ENCODE data around the gene BAZ1B.
"Not testable (repeated sequence)": the region's sequence is repeated elsewhere in the genome, so short reads cannot be mapped to it uniquely, and the experiment has no call there.

BAZ1B gene

DNA sequence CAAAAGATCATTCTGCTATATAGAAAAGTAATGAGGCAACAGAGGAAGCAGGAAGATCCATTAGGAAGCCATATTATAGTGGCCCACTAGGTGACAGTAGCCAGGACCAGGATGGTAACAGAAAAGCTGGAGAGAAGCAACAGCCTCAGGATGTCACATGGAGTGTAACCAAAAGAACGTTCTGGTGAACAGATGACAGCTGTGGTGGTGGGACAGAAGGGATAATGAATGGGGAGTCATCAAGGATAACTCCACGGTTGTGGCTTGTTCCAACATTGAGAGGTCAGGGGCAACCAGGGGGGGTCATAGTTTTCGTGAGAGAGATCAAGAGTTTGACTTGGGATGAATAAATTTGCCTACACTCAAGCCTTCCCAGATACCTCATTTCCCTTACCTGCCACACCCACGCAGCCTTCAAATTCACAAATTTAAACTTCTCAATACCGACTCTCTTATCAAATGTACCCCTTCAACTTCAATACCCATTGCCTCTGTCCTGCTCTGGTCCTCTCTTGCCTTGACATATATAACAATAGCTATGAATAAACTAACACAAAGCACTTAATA lies 47.0 kb upstream of the BAZ1B start:
- Histone ChIP-seq H3K9me2 (ENCODE audit: low read depth, low read length) (no peaks in the 10 kb centered on the region), H3K79me2 (ENCODE audit: insufficient read depth, low read length) (no peaks in the 10 kb centered on the region), H3K9me3 (ENCODE audit: low read length) (no peaks in the 10 kb centered on the region), H3K4me2 (ENCODE audit: low read length) (no peak overlapping the region), H3K4me3 (ENCODE audit: low read depth, low read length, poor library complexity, severe bottlenecking) (no peak overlapping the region), H2AFZ (ENCODE audit: low read length) (no peak overlapping the region), H3K9ac (ENCODE audit: low read length) (no peak overlapping the region), H3K4me1 (ENCODE audit: insufficient read depth, low read length, severe bottlenecking) (peaks cover 5% of the 10 kb centered on the region), H3K27me3 (ENCODE audit: insufficient read depth, low read length) (no peaks in the 10 kb centered on the region), H3K36me3 (ENCODE audit: insufficient read depth, low read length) (peaks cover 58% of the 10 kb centered on the region), H3K27ac (ENCODE audit: low read depth, low read length, poor library complexity, severe bottlenecking) (no peak overlapping the region), H4K20me1 (ENCODE audit: insufficient read depth, low read length) (no peaks in the 10 kb centered on the region), H3F3A (ENCODE audit: insufficient read depth, low read length) (no peaks in the 10 kb centered on the region)
- TF ChIP-seq EZH2 (IDR thresholded peaks at IDR 0.05; ENCODE audit: borderline replicate concordance, low read length) = no peak
- TF ChIP-seq, protein P1, sequence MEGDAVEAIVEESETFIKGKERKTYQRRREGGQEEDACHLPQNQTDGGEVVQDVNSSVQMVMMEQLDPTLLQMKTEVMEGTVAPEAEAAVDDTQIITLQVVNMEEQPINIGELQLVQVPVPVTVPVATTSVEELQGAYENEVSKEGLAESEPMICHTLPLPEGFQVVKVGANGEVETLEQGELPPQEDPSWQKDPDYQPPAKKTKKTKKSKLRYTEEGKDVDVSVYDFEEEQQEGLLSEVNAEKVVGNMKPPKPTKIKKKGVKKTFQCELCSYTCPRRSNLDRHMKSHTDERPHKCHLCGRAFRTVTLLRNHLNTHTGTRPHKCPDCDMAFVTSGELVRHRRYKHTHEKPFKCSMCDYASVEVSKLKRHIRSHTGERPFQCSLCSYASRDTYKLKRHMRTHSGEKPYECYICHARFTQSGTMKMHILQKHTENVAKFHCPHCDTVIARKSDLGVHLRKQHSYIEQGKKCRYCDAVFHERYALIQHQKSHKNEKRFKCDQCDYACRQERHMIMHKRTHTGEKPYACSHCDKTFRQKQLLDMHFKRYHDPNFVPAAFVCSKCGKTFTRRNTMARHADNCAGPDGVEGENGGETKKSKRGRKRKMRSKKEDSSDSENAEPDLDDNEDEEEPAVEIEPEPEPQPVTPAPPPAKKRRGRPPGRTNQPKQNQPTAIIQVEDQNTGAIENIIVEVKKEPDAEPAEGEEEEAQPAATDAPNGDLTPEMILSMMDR (IDR thresholded peaks at IDR 0.05; ENCODE audit: low read length) = no peak

DNA sequence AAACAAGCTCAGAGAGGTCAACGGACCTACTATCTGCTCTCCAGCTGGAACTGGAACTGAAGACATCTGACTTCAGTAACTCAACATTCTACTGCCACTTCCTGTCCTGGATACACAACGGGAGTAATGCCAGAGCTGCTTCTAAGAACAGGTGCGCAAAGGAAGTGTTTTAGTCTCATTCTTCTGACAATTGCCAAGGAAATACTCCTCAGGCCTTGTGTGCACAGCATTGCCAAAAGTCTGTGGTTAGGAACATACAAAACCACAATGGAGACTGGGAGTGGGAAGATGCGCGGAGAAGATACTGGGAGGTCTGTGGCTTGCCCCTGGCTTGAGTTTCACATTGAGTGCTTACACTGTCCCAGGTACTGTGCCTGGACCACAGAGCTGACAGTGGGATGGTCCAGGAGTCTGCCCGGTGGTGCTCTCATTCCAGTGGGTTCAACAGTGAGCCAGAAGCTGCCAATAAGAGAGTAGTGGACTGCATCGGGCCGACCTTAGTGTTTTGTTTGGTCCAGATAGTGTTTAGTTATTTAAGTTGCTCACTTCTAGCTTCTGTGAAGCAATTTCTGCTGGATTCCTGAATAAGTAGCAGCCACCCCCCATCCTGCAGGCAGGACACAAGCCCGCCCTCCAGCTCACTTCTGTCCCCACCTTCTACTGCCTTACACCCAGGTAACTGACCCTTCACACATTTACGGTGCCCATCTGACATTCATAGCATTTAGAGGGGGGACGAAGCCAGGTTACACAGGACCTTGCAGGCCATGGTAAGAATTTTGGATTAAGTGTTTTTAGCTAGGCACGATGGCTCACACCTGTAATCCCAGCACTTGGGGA lies 46.0 kb upstream of the BAZ1B start:
- H3K27ac ChIP-seq (ENCODE audit: low read depth, low read length, poor library complexity, severe bottlenecking) = no peak overlapping the region
- TF ChIP-seq EZH2 (IDR thresholded peaks at IDR 0.05; ENCODE audit: borderline replicate concordance, low read length) = no peak
- TF ChIP-seq, protein P1 (IDR thresholded peaks at IDR 0.05; ENCODE audit: low read length) = no peak
- no peak overlapping the region for H3K4me2 ChIP-seq (ENCODE audit: low read length)
- H3K9ac ChIP-seq (ENCODE audit: low read length) = no peak overlapping the region
- H3K36me3 ChIP-seq (ENCODE audit: insufficient read depth, low read length) = peaks cover 47% of the 10 kb centered on the region
- peaks cover 5% of the 10 kb centered on the region for H3K4me1 ChIP-seq (ENCODE audit: insufficient read depth, low read length, severe bottlenecking)
- no peak overlapping the region for H3K4me3 ChIP-seq (ENCODE audit: low read depth, low read length, poor library complexity, severe bottlenecking)
- H3K9me3 ChIP-seq (ENCODE audit: low read length) = no peaks in the 10 kb centered on the region
- no peak overlapping the region for H2AFZ ChIP-seq (ENCODE audit: low read length)
- no peaks in the 10 kb centered on the region for H3K27me3 ChIP-seq (ENCODE audit: insufficient read depth, low read length)
- no peaks in the 10 kb centered on the region for H3K79me2 ChIP-seq (ENCODE audit: insufficient read depth, low read length)
- H3K9me2 ChIP-seq (ENCODE audit: low read depth, low read length) = no peaks in the 10 kb centered on the region
- no peaks in the 10 kb centered on the region for H3F3A ChIP-seq (ENCODE audit: insufficient read depth, low read length)
- H4K20me1 ChIP-seq (ENCODE audit: insufficient read depth, low read length) = no peaks in the 10 kb centered on the region

DNA sequence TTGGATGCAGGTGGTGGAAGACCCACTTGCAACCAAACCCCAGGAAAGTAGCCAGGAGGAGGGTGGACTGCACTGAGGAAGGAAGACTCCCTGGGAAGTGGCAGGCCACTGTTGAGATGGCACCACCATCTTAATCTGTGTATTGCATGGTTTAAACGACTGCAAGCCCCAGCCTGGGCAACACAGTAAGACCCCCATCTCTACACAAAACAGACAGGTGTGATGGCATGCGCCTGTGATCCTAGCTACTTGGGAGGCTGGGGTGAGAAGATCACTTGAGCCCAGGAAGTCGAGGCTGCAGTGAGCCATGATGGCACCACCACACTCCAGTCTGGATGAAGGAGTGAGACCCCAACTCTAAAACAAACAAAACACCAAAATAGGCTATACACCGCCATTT lies 45.0 kb upstream of the BAZ1B start:
- Histone ChIP-seq H3K4me2 (ENCODE audit: low read length) (no peak overlapping the region), H3K27me3 (ENCODE audit: insufficient read depth, low read length) (no peaks in the 10 kb centered on the region), H3K79me2 (ENCODE audit: insufficient read depth, low read length) (no peaks in the 10 kb centered on the region), H3F3A (ENCODE audit: insufficient read depth, low read length) (no peaks in the 10 kb centered on the region), H3K4me3 (ENCODE audit: low read depth, low read length, poor library complexity, severe bottlenecking) (no peak overlapping the region), H3K27ac (ENCODE audit: low read depth, low read length, poor library complexity, severe bottlenecking) (no peak overlapping the region), H3K9me3 (ENCODE audit: low read length) (0 out of 2 replicates have a peak, but pooled peaks cover 2% of the 10 kb centered on the region), H3K4me1 (ENCODE audit: insufficient read depth, low read length, severe bottlenecking) (peaks cover 5% of the 10 kb centered on the region), H3K9me2 (ENCODE audit: low read depth, low read length) (no peaks in the 10 kb centered on the region), H4K20me1 (ENCODE audit: insufficient read depth, low read length) (no peaks in the 10 kb centered on the region), H3K36me3 (ENCODE audit: insufficient read depth, low read length) (peaks cover 38% of the 10 kb centered on the region), H3K9ac (ENCODE audit: low read length) (no peak overlapping the region), H2AFZ (ENCODE audit: low read length) (no peak overlapping the region)
- TF ChIP-seq EZH2 (IDR thresholded peaks at IDR 0.05; ENCODE audit: borderline replicate concordance, low read length) = no peak
- TF ChIP-seq, protein P1 (IDR thresholded peaks at IDR 0.05; ENCODE audit: low read length) = no peak

DNA sequence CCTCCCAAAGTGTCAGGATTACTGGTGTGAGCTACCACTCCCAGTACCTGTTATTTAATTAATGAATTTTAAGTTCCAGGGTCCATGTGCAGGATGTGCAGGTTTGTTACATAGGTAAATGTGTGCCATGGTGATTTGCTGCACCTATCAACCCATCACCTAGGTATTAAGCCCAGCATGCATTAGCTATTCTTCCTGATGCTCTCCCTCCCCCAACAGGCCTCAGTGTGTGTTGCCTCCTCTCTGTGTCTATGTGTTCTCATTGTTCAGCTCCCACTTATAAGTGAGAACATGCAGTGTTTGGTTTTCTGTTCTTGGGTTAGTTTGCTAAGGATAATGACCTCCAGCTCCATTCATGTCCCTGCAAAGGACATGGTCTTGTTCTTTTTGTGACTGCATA lies 44.3 kb upstream of the BAZ1B start:
- not testable (repeated sequence) for H3K9me2 ChIP-seq (ENCODE audit: low read depth, low read length); H3K79me2 ChIP-seq (ENCODE audit: insufficient read depth, low read length); H3K9me3 ChIP-seq (ENCODE audit: low read length); H4K20me1 ChIP-seq (ENCODE audit: insufficient read depth, low read length); H3K9ac ChIP-seq (ENCODE audit: low read length); H3K27me3 ChIP-seq (ENCODE audit: insufficient read depth, low read length); H3K4me3 ChIP-seq (ENCODE audit: low read depth, low read length, poor library complexity, severe bottlenecking); H3F3A ChIP-seq (ENCODE audit: insufficient read depth, low read length); H3K4me1 ChIP-seq (ENCODE audit: insufficient read depth, low read length, severe bottlenecking); H3K4me2 ChIP-seq (ENCODE audit: low read length); H2AFZ ChIP-seq (ENCODE audit: low read length); H3K27ac ChIP-seq (ENCODE audit: low read depth, low read length, poor library complexity, severe bottlenecking)
- H3K36me3 ChIP-seq (ENCODE audit: insufficient read depth, low read length) = peaks cover 32% of the 10 kb centered on the region

All from OCI-LY1 (cell line).